Stimulated activated CD8-positive, alpha-beta memory T cell treated with anti-CD3 and anti-CD28 coated beads, Interleukin-15, amount 100 ng/mL, for 24 hours (primary cell): ENCODE results near the gene ZNF653.

Source experiments
- DNase-seq: peaks from one replicate; pipeline ENCODE4 v3.0.0-alpha.2; 2020; ENCODE audit warnings: low read depth

Gene ZNF653

GRCh38 chr19:11513946-11514345, 8.3 kb upstream of the ZNF653 start:
- DNase-seq: no peak

GRCh38 chr19:11510444-11510843, 4.8 kb upstream of the ZNF653 start:
- DNase-seq: no peak

- no peak for DNase-seq
Observed at GRCh38 chr19:11507370-11508078, 1.9 kb upstream of the ZNF653 start.

GRCh38 chr19:11506967-11507366, 1.3 kb upstream of the ZNF653 start:
- no peak for DNase-seq

GRCh38 chr19:11506101-11506555, 489 bp upstream of the ZNF653 start:
- no peak for DNase-seq

- DNase-seq: peak; percentile 84
Observed at GRCh38 chr19:11505032-11505503, 571 bp downstream of the ZNF653 start.

- no peak for DNase-seq
Observed at GRCh38 chr19:11504502-11505031, 1.1 kb downstream of the ZNF653 start.

- DNase-seq: no peak
Observed at GRCh38 chr19:11499890-11500420, 5.7 kb downstream of the ZNF653 start.

GRCh38 chr19:11499220-11499726, 6.4 kb downstream of the ZNF653 start:
- no peak for DNase-seq

GRCh38 chr19:11496391-11497163, 9.1 kb downstream of the ZNF653 start:
- DNase-seq: peak; percentile 38

- no peak for DNase-seq
Observed at GRCh38 chr19:11495885-11496284, 9.8 kb downstream of the ZNF653 start.

- no peak for DNase-seq
Observed at GRCh38 chr19:11495481-11495880, 10.2 kb downstream of the ZNF653 start.

- DNase-seq: no peak
Observed at GRCh38 chr19:11494634-11495285, 10.9 kb downstream of the ZNF653 start.

- no peak for DNase-seq
Observed at GRCh38 chr19:11489378-11489777, 16.3 kb downstream of the ZNF653 start.

- no peak for DNase-seq
Observed at GRCh38 chr19:11486661-11487503, 18.8 kb downstream of the ZNF653 start.

- DNase-seq: no peak
Observed at GRCh38 chr19:11485245-11485837, 20.3 kb downstream of the ZNF653 start.

GRCh38 chr19:11483366-11484111, 22.1 kb downstream of the ZNF653 start:
- DNase-seq: no peak

- DNase-seq: peak; percentile 89
Observed at GRCh38 chr19:11482384-11483050, 23.1 kb downstream of the ZNF653 start.
